Naive thymus-derived CD4-positive, alpha-beta T cell (primary cell): ENCODE data around the gene CA12. TPM values are rescaled to one million over a fixed set of nuclear protein-coding genes. Genes with fewer than 3 reads are reported as not detected.

Experiments used
- ATAC-seq: fragments of 150-1000 bp; cut with Tn5 transposase; 2 replicates; pipeline ENCODE4 v1.10.0; 2021; ENCODE audit warnings: mild to moderate bottlenecking, moderate library complexity
- CTCF ChIA-PET: fragments of 350-600 bp; sonication (Branson Sonifier 250); formaldehyde crosslinking; loops from one replicate; lab custom pipeline; 2021; ENCODE audit warnings: antibody characterized with exemption; lab: Charles Lee
- POLR2A ChIA-PET: fragments of 350-600 bp; sonication (Branson Sonifier 250); formaldehyde crosslinking; loops from one replicate; lab custom pipeline; 2021; ENCODE audit warnings: antibody characterized with exemption, inconsistent platforms; lab: Charles Lee
- DNase-seq, 9 donors: peaks; one replicate each; pipeline versions ENCODE4 v3.0.0 to v3.0.0-alpha.2; 2020 to 2022; ENCODE audit warnings: mixed read lengths in 1 of 9
- H3K27ac ChIP-seq: one replicate; pipeline ENCODE4 v1.7.0; 2013; ENCODE audit warnings: mild to moderate bottlenecking, low read depth, low read length, moderate library complexity
- H3K27me3 ChIP-seq, 2 donors: one replicate each; pipeline ENCODE4 v1.7.0; 2013; ENCODE audit warnings: low read length in 2 of 2, mild to moderate bottlenecking in 2 of 2, moderate library complexity in 2 of 2; ENCODE audit not compliant: control insufficient read depth in 2 of 2, insufficient read depth in 2 of 2
- H3K36me3 ChIP-seq, 3 experiments: 1 replicate in 2 of 3; 2 replicates in 1 of 3; pipeline ENCODE4 v1.7.0; 2013; ENCODE audit warnings: low read length in 3 of 3, mild to moderate bottlenecking in 3 of 3, moderate library complexity in 1 of 3; ENCODE audit not compliant: insufficient read depth in 3 of 3, control insufficient read depth in 2 of 3
- H3K4me1 ChIP-seq, 2 donors: one replicate each; pipeline ENCODE4 v1.7.0; 2013; ENCODE audit warnings: low read length in 2 of 2, mild to moderate bottlenecking in 2 of 2, moderate library complexity in 1 of 2; ENCODE audit not compliant: control insufficient read depth in 2 of 2, insufficient read depth in 2 of 2
- H3K4me3 ChIP-seq: 2 replicates; pipeline ENCODE4 v1.7.0; 2013; ENCODE audit warnings: mild to moderate bottlenecking, low read length
- H3K9me3 ChIP-seq, 3 experiments: 1 replicate in 2 of 3; 2 replicates in 1 of 3; pipeline ENCODE4 v1.7.0; 2013; ENCODE audit warnings: low read length in 3 of 3; ENCODE audit not compliant: control insufficient read depth in 2 of 3
- H3K27ac Mint-ChIP-seq, 9 donors: one replicate each; pipeline ENCODE4 v1.8.0; 2020 to 2022; ENCODE audit warnings: mixed read lengths in 9 of 9, mild to moderate bottlenecking in 8 of 9, moderate library complexity in 5 of 9, inconsistent platforms in 2 of 9
- H3K27me3 Mint-ChIP-seq, 5 donors: one replicate each; pipeline ENCODE4 v1.8.0; 2021 to 2022; ENCODE audit warnings: mixed read lengths in 5 of 5, mild to moderate bottlenecking in 1 of 5
- H3K36me3 Mint-ChIP-seq, 5 donors: one replicate each; pipeline ENCODE4 v1.8.0; 2020 to 2022; ENCODE audit warnings: mixed read lengths in 5 of 5, mild to moderate bottlenecking in 3 of 5, inconsistent platforms in 1 of 5
- H3K4me1 Mint-ChIP-seq, 7 donors: one replicate each; pipeline ENCODE4 v1.8.0; 2020 to 2022; ENCODE audit warnings: mixed read lengths in 7 of 7, mild to moderate bottlenecking in 3 of 7, inconsistent platforms in 1 of 7
- H3K4me3 Mint-ChIP-seq, 10 donors: one replicate each; pipeline ENCODE4 v1.8.0; 2020 to 2022; ENCODE audit warnings: mild to moderate bottlenecking in 10 of 10, mixed read lengths in 10 of 10, moderate library complexity in 6 of 10, inconsistent platforms in 2 of 10
- H3K9me3 Mint-ChIP-seq, 11 donors: one replicate each; pipeline ENCODE4 v1.8.0; 2020 to 2022; ENCODE audit warnings: mixed read lengths in 11 of 11, mild to moderate bottlenecking in 4 of 11, inconsistent platforms in 1 of 11, moderate library complexity in 1 of 11
- intact Hi-C, 2 donors: fragments of 100-400 bp; cut with micrococcal nuclease; formaldehyde crosslinking; loops; one replicate each; pipeline ENCODE4 v1.15.1; 2023
- polyA plus RNA-seq, 2 donors: library from polyadenylated mRNA; unstranded; fragments of 300-500 nt; fragmentation: Illumina TruSeq; gene quantifications; one replicate each; pipeline ENCODE4 v1.2.3, GENCODE V29; 2021
- total RNA-seq, 6 experiments: library from RNA in 5 of 6; stranded (reverse) in 5 of 6; gene quantifications; 1 replicate in 5 of 6; 2 replicates in 1 of 6; pipeline ENCODE4 v1.2.3 and lab custom pipeline; 2021 to 2026

Gene CA12
- total and polyA plus RNA-seq, 7 experiments from 2014 or later = 0.02 TPM; not detected in 6

GRCh38 chr15:63372018-63372705, 9.5 kb downstream of the CA12 start:
- H3K27me3 ChIP-seq = no peaks in the 10 kb centered on the region
- peaks cover 0 to 7% (median 0%) of the 10 kb centered on the region in 5 donors for H3K27me3 Mint-ChIP-seq
- no peak overlapping the region for H3K4me3 ChIP-seq
- ATAC-seq = peak; percentile 37
- H3K36me3 ChIP-seq = no peaks in the 10 kb centered on the region
- intact Hi-C loops = no loop called here
- H3K36me3 Mint-ChIP-seq = no peaks in the 10 kb centered on the region
- H3K9me3 ChIP-seq = no peaks in the 10 kb centered on the region
- POLR2A ChIA-PET = no interaction called here
- peaks cover 0 to 2% (median 0%) of the 10 kb centered on the region in 11 donors for H3K9me3 Mint-ChIP-seq
- H3K4me3 Mint-ChIP-seq = no peak overlapping the region
- peak in 1 of 9 donors; percentile 44 for DNase-seq
- no peak overlapping the region for H3K27ac Mint-ChIP-seq
- H3K4me1 Mint-ChIP-seq = peaks cover 0 to 24% (median 0%) of the 10 kb centered on the region in 7 donors
- no peaks in the 10 kb centered on the region for H3K4me1 ChIP-seq
- CTCF ChIA-PET = no interaction called here
- no peak overlapping the region for H3K27ac ChIP-seq

GRCh38 chr15:63371297-63371918, 10.2 kb downstream of the CA12 start:
- H3K36me3 ChIP-seq = no peaks in the 10 kb centered on the region
- Mint-ChIP-seq H3K9me3 (peaks cover 0 to under 1% (median 0%) of the 10 kb centered on the region in 11 donors), H3K4me3 (no peak overlapping the region), H3K36me3 (no peaks in the 10 kb centered on the region), H3K27ac (no peak overlapping the region), H3K4me1 (peaks cover 0 to 24% (median 0%) of the 10 kb centered on the region in 7 donors), H3K27me3 (peaks cover 0 to 5% (median 0%) of the 10 kb centered on the region in 5 donors)
- H3K4me1 ChIP-seq = no peaks in the 10 kb centered on the region
- H3K9me3 ChIP-seq = no peaks in the 10 kb centered on the region
- intact Hi-C loops = no loop called here
- DNase-seq = no peak
- no peak for ATAC-seq
- no peak overlapping the region for H3K27ac ChIP-seq
- ChIA-PET CTCF (no interaction called here), POLR2A (no interaction called here)
- H3K27me3 ChIP-seq = no peaks in the 10 kb centered on the region
- H3K4me3 ChIP-seq = no peak overlapping the region

- H3K4me3 Mint-ChIP-seq = no peak overlapping the region
- DNase-seq (no peak), ATAC-seq (no peak)
- Histone ChIP-seq H3K36me3 (no peaks in the 10 kb centered on the region), H3K27ac (no peak overlapping the region), H3K9me3 (no peaks in the 10 kb centered on the region), H3K4me1 (no peaks in the 10 kb centered on the region), H3K4me3 (no peak overlapping the region), H3K27me3 (no peaks in the 10 kb centered on the region)
- H3K27ac Mint-ChIP-seq = no peak overlapping the region
- H3K4me1 Mint-ChIP-seq = peaks cover 0 to 24% (median 0%) of the 10 kb centered on the region in 7 donors
- peaks cover 0 to 3% (median 0%) of the 10 kb centered on the region in 5 donors for H3K27me3 Mint-ChIP-seq
- no peaks in the 10 kb centered on the region for H3K36me3 Mint-ChIP-seq
- intact Hi-C loops = no loop called here
- H3K9me3 Mint-ChIP-seq = no peaks in the 10 kb centered on the region
- POLR2A ChIA-PET = no interaction called here
- CTCF ChIA-PET = no interaction called here
Observed at GRCh38 chr15:63370764-63371163, 10.9 kb downstream of the CA12 start.

GRCh38 chr15:63369781-63370180, 11.9 kb downstream of the CA12 start:
- Mint-ChIP-seq H3K9me3 (no peaks in the 10 kb centered on the region), H3K4me3 (no peak overlapping the region), H3K27me3 (peaks cover 0 to 7% (median 3%) of the 10 kb centered on the region in 5 donors), H3K27ac (no peak overlapping the region), H3K36me3 (no peaks in the 10 kb centered on the region), H3K4me1 (peaks cover 0 to 16% (median 0%) of the 10 kb centered on the region in 7 donors)
- intact Hi-C loops = no loop called here
- Histone ChIP-seq H3K27ac (no peak overlapping the region), H3K36me3 (no peaks in the 10 kb centered on the region), H3K27me3 (no peaks in the 10 kb centered on the region), H3K4me1 (no peaks in the 10 kb centered on the region), H3K9me3 (no peaks in the 10 kb centered on the region), H3K4me3 (no peak overlapping the region)
- DNase-seq (no peak), ATAC-seq (no peak)
- CTCF ChIA-PET = no interaction called here
- POLR2A ChIA-PET = no interaction called here

GRCh38 chr15:63369296-63369695, 12.3 kb downstream of the CA12 start:
- H3K9me3 ChIP-seq = no peaks in the 10 kb centered on the region
- H3K4me3 ChIP-seq = no peak overlapping the region
- ChIA-PET CTCF (no interaction called here), POLR2A (no interaction called here)
- Mint-ChIP-seq H3K4me3 (no peak overlapping the region), H3K27me3 (peaks cover 0 to 9% (median 4%) of the 10 kb centered on the region in 5 donors), H3K36me3 (no peaks in the 10 kb centered on the region), H3K4me1 (peaks cover 0 to 11% (median 0%) of the 10 kb centered on the region in 7 donors), H3K27ac (no peak overlapping the region), H3K9me3 (no peaks in the 10 kb centered on the region)
- no peak for ATAC-seq
- H3K27ac ChIP-seq = no peak overlapping the region
- H3K36me3 ChIP-seq = no peaks in the 10 kb centered on the region
- intact Hi-C loops = no loop called here
- H3K27me3 ChIP-seq = no peaks in the 10 kb centered on the region
- no peaks in the 10 kb centered on the region for H3K4me1 ChIP-seq
- DNase-seq = no peak

GRCh38 chr15:63368503-63368902, 13.1 kb downstream of the CA12 start:
- CTCF ChIA-PET = no interaction called here
- Histone ChIP-seq H3K4me3 (no peak overlapping the region), H3K4me1 (no peaks in the 10 kb centered on the region), H3K9me3 (no peaks in the 10 kb centered on the region), H3K36me3 (no peaks in the 10 kb centered on the region), H3K27ac (no peak overlapping the region), H3K27me3 (no peaks in the 10 kb centered on the region)
- POLR2A ChIA-PET = interaction anchor here (0.6 kb wide), 1 partner anchor 1490 kb away, joined by 3 read pairs; no protein-coding TSS in a partner anchor
- Mint-ChIP-seq H3K4me3 (no peak overlapping the region), H3K27me3 (peaks cover 0 to 8% (median 4%) of the 10 kb centered on the region in 5 donors), H3K9me3 (peaks cover 0 to 1% (median 0%) of the 10 kb centered on the region in 11 donors), H3K27ac (no peak overlapping the region), H3K4me1 (peaks cover 0 to 7% (median 0%) of the 10 kb centered on the region in 7 donors), H3K36me3 (no peaks in the 10 kb centered on the region)
- intact Hi-C loops = no loop called here
- ATAC-seq = no peak
- no peak for DNase-seq
